A673 (cell line): ENCODE results near the gene YTHDF1.

Experiments used
- EZH2 ChIP-seq: fragments of 200-600 bp; sonication (generic); IDR thresholded peaks from 2 replicates; pipeline ENCODE4 v1.6.1; 2017; ENCODE audit warnings: borderline replicate concordance, low read depth, mild to moderate bottlenecking, mixed read lengths, antibody characterized with exemption, low read length; ENCODE audit not compliant: poor library complexity, severe bottlenecking
- TF ChIP-seq, protein P1 (sequence below): fragments of 300-800, 200-600 bp; sonication (generic); conservative IDR thresholded peaks from 2 replicates; pipeline ENCODE4 v1.5.1; 2017; ENCODE audit warnings: low read depth, mild to moderate bottlenecking, antibody characterized with exemption, low read length, moderate library complexity, mixed read lengths

DNA sequence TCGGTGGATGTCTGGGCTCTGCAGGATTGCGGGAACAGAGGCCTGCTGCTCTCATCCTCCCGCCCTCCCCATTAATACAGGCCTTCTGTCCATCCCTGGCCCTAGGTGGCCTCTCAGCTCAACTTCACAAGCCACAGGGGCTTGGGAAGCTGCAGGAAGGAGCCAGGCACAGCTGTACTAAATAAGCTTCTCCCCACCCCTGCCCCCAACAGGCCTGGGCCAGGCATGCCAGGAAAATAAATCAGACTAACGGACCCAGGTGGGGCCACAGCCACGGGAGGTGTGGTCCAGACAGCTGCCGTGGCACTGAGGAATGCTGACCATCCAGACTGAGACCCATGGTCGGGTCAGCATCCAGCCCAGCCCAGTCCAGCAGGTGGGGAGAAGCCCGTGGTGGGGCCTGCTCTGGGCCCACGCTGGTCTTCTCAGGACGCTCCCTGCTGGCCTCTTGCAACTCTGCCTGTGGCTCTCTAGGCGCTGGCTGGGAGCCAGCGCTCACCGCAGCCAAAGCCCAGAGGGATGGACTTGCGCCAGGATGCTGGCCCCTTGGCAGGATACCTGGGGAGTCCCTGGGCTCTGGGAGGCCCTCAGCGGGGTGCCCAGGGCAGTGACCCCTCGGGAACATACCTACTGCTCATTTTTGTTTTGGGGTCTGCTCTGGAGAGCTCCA lies 8.6 kb upstream of the YTHDF1 start:
- TF ChIP-seq, protein P1, sequence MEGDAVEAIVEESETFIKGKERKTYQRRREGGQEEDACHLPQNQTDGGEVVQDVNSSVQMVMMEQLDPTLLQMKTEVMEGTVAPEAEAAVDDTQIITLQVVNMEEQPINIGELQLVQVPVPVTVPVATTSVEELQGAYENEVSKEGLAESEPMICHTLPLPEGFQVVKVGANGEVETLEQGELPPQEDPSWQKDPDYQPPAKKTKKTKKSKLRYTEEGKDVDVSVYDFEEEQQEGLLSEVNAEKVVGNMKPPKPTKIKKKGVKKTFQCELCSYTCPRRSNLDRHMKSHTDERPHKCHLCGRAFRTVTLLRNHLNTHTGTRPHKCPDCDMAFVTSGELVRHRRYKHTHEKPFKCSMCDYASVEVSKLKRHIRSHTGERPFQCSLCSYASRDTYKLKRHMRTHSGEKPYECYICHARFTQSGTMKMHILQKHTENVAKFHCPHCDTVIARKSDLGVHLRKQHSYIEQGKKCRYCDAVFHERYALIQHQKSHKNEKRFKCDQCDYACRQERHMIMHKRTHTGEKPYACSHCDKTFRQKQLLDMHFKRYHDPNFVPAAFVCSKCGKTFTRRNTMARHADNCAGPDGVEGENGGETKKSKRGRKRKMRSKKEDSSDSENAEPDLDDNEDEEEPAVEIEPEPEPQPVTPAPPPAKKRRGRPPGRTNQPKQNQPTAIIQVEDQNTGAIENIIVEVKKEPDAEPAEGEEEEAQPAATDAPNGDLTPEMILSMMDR = no peak
- no peak for TF ChIP-seq EZH2
